ENCODE results near the gene UBL4A.

Gene UBL4A
- long read RNA-seq, transcript UBL4A-202 (4 exons, 2,382 nt) = major isoform, 757 of 781 reads
- long read RNA-seq, partial matches to known transcripts = 4 of 781 reads
- long read RNA-seq, other reads (novel, unspliced or antisense) = 17 of 781 reads

DNA sequence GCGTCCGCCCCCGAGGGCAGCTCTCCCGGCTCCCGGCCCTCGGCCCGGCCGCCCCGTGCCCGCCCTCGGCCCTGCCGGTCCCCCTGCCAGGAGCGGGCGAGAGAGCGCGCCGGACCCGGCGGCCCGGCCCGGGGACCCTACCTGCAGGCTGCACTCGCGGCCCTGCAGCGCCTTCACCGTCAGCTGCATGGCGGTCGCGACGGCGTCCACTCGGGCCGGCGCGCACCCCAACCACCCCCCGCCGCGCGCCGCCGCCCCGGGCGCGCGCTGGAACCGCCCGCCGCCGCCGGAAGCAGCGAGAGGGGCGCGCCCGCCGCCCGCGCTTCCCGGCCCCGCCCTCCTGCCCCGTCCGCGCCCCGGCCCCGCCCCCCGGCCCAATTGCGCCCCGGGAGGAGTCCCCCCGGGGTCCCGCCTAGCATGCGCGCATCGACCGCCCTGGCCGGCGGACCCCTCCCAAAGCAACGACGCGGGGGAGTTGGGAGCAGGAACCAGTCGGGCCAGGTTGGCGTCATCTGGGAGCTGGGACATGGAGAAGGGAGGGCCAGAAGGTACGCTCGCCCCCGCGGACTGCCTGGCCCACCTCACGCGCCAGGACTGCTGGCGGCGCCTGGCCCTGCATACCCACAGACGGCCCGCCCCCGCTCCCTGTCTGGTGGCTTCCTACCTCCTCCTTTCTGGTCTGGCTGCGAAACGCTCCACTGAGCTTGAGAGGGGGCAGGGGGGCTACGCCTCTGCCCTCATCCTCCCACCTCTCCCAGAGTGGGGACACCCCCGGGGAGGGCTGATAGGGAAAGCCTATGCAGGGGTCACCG lies at the start of gene UBL4A:
Gene UBL4A, minus strand, starts transcription at position 220 of the 812 bp plus-strand sequence. Its CDS starts 31 bp downstream, at position 189.
- no peak for TF ChIP-seq SPI1 (IDR thresholded peaks at IDR 0.05; ENCODE audit: borderline replicate concordance, low read depth)
- TF ChIP-seq, protein P1, sequence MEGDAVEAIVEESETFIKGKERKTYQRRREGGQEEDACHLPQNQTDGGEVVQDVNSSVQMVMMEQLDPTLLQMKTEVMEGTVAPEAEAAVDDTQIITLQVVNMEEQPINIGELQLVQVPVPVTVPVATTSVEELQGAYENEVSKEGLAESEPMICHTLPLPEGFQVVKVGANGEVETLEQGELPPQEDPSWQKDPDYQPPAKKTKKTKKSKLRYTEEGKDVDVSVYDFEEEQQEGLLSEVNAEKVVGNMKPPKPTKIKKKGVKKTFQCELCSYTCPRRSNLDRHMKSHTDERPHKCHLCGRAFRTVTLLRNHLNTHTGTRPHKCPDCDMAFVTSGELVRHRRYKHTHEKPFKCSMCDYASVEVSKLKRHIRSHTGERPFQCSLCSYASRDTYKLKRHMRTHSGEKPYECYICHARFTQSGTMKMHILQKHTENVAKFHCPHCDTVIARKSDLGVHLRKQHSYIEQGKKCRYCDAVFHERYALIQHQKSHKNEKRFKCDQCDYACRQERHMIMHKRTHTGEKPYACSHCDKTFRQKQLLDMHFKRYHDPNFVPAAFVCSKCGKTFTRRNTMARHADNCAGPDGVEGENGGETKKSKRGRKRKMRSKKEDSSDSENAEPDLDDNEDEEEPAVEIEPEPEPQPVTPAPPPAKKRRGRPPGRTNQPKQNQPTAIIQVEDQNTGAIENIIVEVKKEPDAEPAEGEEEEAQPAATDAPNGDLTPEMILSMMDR (IDR thresholded peaks at IDR 0.05; ENCODE audit: insufficient read depth, low read length) = no peak
- H3K4me3 ChIP-seq (replicated peaks; ENCODE audit: insufficient read depth, low read length) = peak within 1 kb of the TSS; percentile 59
- no peaks in the 10 kb centered on the region for H3K27me3 ChIP-seq (ENCODE audit: insufficient read depth, poor library complexity, severe bottlenecking)
- H3K27ac ChIP-seq (replicated peaks) = peak within 1 kb of the TSS; percentile 80
- DNase-seq (ENCODE audit: low read depth in 1 of 2, low spot score in 1 of 2) = peak; percentile 26 to 38

DNA sequence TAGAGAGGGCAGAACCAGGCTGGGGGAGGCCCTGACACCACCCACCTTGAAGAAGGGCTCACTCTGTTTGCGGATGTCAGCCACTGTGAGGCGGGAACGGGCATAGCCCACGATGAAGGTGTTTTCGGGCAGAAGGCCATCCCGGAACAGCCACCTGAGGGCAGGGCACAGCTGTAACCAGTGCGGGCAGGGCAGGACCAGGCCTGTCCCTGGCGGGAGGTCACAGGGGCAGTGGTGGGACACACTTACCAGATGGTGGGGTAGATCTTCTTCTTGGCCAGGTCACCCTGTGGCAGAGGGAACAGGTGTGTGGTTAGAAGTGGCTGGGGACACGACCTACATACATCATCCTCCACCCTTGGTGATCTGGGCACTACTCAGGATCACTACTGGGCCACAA lies 49.5 kb upstream of the UBL4A start:
- no peak overlapping the region for H3K27ac ChIP-seq (replicated peaks)
- no peak overlapping the region for H3K4me3 ChIP-seq (replicated peaks; ENCODE audit: insufficient read depth, low read length)
- no peaks in the 10 kb centered on the region for H3K27me3 ChIP-seq (ENCODE audit: insufficient read depth, poor library complexity, severe bottlenecking)
- TF ChIP-seq, protein P2, sequence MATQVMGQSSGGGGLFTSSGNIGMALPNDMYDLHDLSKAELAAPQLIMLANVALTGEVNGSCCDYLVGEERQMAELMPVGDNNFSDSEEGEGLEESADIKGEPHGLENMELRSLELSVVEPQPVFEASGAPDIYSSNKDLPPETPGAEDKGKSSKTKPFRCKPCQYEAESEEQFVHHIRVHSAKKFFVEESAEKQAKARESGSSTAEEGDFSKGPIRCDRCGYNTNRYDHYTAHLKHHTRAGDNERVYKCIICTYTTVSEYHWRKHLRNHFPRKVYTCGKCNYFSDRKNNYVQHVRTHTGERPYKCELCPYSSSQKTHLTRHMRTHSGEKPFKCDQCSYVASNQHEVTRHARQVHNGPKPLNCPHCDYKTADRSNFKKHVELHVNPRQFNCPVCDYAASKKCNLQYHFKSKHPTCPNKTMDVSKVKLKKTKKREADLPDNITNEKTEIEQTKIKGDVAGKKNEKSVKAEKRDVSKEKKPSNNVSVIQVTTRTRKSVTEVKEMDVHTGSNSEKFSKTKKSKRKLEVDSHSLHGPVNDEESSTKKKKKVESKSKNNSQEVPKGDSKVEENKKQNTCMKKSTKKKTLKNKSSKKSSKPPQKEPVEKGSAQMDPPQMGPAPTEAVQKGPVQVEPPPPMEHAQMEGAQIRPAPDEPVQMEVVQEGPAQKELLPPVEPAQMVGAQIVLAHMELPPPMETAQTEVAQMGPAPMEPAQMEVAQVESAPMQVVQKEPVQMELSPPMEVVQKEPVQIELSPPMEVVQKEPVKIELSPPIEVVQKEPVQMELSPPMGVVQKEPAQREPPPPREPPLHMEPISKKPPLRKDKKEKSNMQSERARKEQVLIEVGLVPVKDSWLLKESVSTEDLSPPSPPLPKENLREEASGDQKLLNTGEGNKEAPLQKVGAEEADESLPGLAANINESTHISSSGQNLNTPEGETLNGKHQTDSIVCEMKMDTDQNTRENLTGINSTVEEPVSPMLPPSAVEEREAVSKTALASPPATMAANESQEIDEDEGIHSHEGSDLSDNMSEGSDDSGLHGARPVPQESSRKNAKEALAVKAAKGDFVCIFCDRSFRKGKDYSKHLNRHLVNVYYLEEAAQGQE (IDR thresholded peaks at IDR 0.05; ENCODE audit: insufficient replicate concordance, low read depth) = no peak
- TF ChIP-seq SPI1 (IDR thresholded peaks at IDR 0.05; ENCODE audit: borderline replicate concordance, low read depth) (no peak), GABPA (IDR thresholded peaks at IDR 0.05; ENCODE audit: low read depth) (no peak), POLR2AphosphoS5 (IDR thresholded peaks at IDR 0.05; ENCODE audit: low read depth) (no peak)
- TF ChIP-seq, protein P1 (IDR thresholded peaks at IDR 0.05; ENCODE audit: insufficient read depth, low read length) = no peak
- no peak for DNase-seq (ENCODE audit: low read depth in 1 of 2, low spot score in 1 of 2)

DNA sequence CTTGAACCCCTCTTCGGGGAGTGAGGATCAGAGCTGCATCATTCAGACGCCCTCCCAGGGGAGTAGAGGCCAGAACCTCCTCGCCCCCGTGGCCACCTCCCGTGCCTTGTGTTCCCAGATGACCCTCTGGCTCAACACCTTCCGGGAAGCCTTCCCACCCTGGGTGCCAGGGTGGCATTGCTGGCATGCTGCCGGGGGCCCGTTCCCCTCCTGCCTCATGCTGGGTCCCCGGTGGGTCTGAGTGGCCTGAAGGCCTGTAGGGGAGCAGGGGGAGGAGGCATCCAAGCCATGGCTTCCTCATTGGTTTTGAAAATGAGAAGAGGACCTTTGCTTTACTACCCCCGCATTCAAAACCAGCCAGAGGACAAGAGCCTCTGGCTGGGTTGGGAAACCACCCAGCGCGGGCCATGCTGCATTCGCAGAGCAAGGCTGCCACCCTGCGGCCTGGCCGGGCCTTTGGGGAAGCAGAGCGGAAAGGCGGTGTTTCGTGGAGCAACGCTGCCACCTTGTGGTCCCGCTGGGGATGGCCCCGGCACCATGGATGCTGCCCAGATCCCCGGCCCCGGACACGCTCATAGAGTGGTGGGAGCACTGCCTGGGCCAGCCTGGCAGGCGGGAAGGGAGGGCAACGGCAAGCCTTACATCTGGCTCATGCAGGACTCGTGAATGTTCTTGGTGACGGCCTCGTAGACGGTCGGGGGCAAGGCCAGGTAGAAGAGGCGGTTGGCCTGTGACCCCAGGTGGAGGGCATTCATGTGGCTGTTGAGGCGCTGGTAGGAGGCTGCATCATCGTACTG lies 48.3 kb upstream of the UBL4A start:
- H3K27ac ChIP-seq (replicated peaks) = no peak overlapping the region
- TF ChIP-seq, protein P2 (IDR thresholded peaks at IDR 0.05; ENCODE audit: insufficient replicate concordance, low read depth) = no peak
- TF ChIP-seq SPI1 (IDR thresholded peaks at IDR 0.05; ENCODE audit: borderline replicate concordance, low read depth) (peak; percentile 15; the same call in 1 of the 2 replicates), POLR2AphosphoS5 (IDR thresholded peaks at IDR 0.05; ENCODE audit: low read depth) (no peak), GABPA (IDR thresholded peaks at IDR 0.05; ENCODE audit: low read depth) (no peak)
- TF ChIP-seq, protein P1 (IDR thresholded peaks at IDR 0.05; ENCODE audit: insufficient read depth, low read length) = peak; percentile 73
- DNase-seq (ENCODE audit: low read depth in 1 of 2, low spot score in 1 of 2) = peak in 1 of 2 experiments; percentile 92
- no peak overlapping the region for H3K4me3 ChIP-seq (replicated peaks; ENCODE audit: insufficient read depth, low read length)
- no peaks in the 10 kb centered on the region for H3K27me3 ChIP-seq (ENCODE audit: insufficient read depth, poor library complexity, severe bottlenecking)
